Esophagus muscularis mucosa (tissue), 4 donors: ENCODE data around the gene RALA. TPM values are rescaled to one million over a fixed set of nuclear protein-coding genes. Genes with fewer than 3 reads are reported as not detected.

Source experiments
- DNase-seq: peaks from one replicate; pipeline ENCODE4 v3.0.0-alpha.2; 2017; ENCODE audit errors: extremely low spot score
- H3K27ac ChIP-seq, 4 donors: fragments of 200-600 bp; sonication (generic); replicated peaks in 1 of 4; 1 replicate in 3 of 4; 2 replicates in 1 of 4; pipeline ENCODE4 v1.5.1; 2016 to 2019; ENCODE audit warnings: mild to moderate bottlenecking in 1 of 4
- H3K27me3 ChIP-seq, 4 donors: fragments of 200-600 bp; sonication (generic); one replicate each; pipeline versions ENCODE4 v1.5.1 to v1.6.0; 2016 to 2019
- H3K36me3 ChIP-seq, 4 donors: fragments of 200-600 bp; sonication (generic); one replicate each; pipeline ENCODE4 v1.5.1; 2016 to 2019
- H3K4me1 ChIP-seq, 4 donors: fragments of 200-600 bp; sonication (generic); one replicate each; pipeline ENCODE4 v1.5.1; 2016 to 2019
- H3K4me3 ChIP-seq, 4 donors: fragments of 200-600 bp; sonication (generic); 1 replicate in 2 of 4; 2 replicates in 2 of 4; pipeline ENCODE4 v1.5.1; 2016 to 2019; ENCODE audit warnings: mild to moderate bottlenecking in 4 of 4, moderate library complexity in 1 of 4
- H3K9me3 ChIP-seq, 4 donors: fragments of 200-600 bp; sonication (generic); 1 replicate in 3 of 4; 2 replicates in 1 of 4; pipeline ENCODE4 v1.5.1; 2016 to 2019
- EP300 ChIP-seq: sonication (generic); formaldehyde crosslinking; IDR thresholded peaks from one replicate; pipeline ENCODE4 v1.6.1; 2017; ENCODE audit warnings: antibody characterized with exemption
- POLR2A ChIP-seq: fragments of 450-650 bp; IDR thresholded peaks from one replicate; pipeline ENCODE4 v1.6.1; 2017; ENCODE audit warnings: antibody characterized with exemption, moderate library complexity, mild to moderate bottlenecking, low read depth
- POLR2AphosphoS5 ChIP-seq, 2 donors: sonication (generic); formaldehyde crosslinking; IDR thresholded peaks; one replicate each; pipeline ENCODE4 v1.6.1; 2017; ENCODE audit warnings: antibody characterized with exemption in 2 of 2
- WGBS: methylation state at CpG from one replicate; pipeline ENCODE4 v1.1.5; 2018; 5-methylcytosine and 5-hydroxymethylcytosine counted together
- intact Hi-C: fragments of 100-400 bp; cut with DNase I; formaldehyde crosslinking; loops from one replicate; pipeline ENCODE4 v1.15.1; 2023
- total RNA-seq, 4 donors: library from RNA; depleted of rRNA; stranded (reverse); fragments of >200 nt; gene quantifications; one replicate each; pipeline versions ENCODE4 v1.1.0 to v1.2.1, GENCODE V29; 2016
- TF ChIP-seq, protein P1 (sequence below), 3 experiments: fragments of 200-600 bp in 2 of 3; fragments of 450-650 bp in 1 of 3; sonication (generic) in 2 of 3; IDR thresholded peaks; one replicate each; pipeline ENCODE4 v1.5.1; 2017 to 2019; ENCODE audit warnings: antibody characterized with exemption in 3 of 3, mild to moderate bottlenecking in 2 of 3, moderate library complexity in 1 of 3

The RALA gene
- total RNA-seq, 4 donors from 2014 or later = 12.3 to 25.1 (median 19.6) TPM

DNA sequence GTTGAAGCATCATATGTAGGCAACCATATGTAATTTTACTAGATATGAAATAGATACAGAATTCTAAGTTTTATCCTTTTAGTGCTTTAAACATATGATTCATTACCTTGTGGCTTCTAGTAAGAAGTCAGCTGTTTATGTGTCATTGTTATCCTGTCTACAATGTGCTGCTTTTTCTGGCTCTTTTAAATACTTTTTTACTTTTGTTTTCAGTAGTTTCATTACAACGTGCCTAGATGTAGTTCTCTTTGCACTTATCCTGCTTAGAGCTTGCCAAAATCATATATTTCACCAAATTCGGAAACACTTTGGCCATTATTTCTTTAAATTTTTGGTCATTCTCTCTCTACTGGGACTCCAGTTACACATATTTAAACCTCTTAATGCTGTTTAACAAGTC, 30.8 kb upstream of the RALA start:
- 52% methylated on average over 2 of the region's 2 CpGs for WGBS
- TF ChIP-seq, protein P1, sequence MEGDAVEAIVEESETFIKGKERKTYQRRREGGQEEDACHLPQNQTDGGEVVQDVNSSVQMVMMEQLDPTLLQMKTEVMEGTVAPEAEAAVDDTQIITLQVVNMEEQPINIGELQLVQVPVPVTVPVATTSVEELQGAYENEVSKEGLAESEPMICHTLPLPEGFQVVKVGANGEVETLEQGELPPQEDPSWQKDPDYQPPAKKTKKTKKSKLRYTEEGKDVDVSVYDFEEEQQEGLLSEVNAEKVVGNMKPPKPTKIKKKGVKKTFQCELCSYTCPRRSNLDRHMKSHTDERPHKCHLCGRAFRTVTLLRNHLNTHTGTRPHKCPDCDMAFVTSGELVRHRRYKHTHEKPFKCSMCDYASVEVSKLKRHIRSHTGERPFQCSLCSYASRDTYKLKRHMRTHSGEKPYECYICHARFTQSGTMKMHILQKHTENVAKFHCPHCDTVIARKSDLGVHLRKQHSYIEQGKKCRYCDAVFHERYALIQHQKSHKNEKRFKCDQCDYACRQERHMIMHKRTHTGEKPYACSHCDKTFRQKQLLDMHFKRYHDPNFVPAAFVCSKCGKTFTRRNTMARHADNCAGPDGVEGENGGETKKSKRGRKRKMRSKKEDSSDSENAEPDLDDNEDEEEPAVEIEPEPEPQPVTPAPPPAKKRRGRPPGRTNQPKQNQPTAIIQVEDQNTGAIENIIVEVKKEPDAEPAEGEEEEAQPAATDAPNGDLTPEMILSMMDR (IDR thresholded peaks at IDR 0.05) = no peak
- TF ChIP-seq POLR2A (no peak), POLR2AphosphoS5 (IDR thresholded peaks at IDR 0.05) (no peak), EP300 (no peak)
- no peak overlapping the region for H3K27ac ChIP-seq

DNA sequence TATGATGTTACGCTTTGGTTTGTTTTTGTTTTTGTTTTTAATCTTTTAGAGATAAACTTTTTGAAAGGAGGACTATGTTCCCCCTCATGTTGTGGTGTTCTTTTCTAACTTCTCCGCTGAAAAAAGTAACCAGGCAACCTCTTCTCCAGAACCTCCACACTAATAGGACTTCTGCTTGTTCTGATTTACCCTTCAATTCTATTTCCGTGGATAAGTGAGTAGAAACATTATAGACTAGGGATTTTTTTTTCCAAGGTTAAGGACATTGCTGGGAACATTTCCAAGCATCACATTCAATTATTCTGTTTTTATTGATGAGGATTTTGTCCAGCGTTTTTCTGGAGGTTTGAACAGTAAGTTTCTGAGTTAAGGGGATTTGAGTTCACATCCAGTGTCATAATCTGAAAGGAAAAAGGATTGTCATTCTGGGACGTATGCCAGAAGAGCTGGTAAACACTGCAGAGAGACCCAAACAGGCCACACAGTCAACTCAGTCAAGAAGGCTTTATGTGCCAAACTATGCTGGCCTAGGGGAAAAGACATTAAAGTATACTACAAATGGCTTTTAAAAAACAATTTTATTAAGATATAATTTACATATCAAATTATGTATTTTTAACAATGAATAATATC, 28.3 kb upstream of the RALA start:
- H3K4me3 ChIP-seq = no peak overlapping the region
- peaks cover 0 to 6% (median 0%) of the 10 kb centered on the region in 4 donors for H3K4me1 ChIP-seq
- H3K36me3 ChIP-seq = no peaks in the 10 kb centered on the region
- no peak overlapping the region for H3K27ac ChIP-seq
- intact Hi-C loops = no loop called here
- TF ChIP-seq EP300 (no peak), POLR2AphosphoS5 (IDR thresholded peaks at IDR 0.05) (no peak)
- no peaks in the 10 kb centered on the region for H3K27me3 ChIP-seq
- H3K9me3 ChIP-seq = no peaks in the 10 kb centered on the region
- 52% methylated on average over 5 of the region's 5 CpGs for WGBS
- no peak for DNase-seq

More for the DNA sequence above, 30.8 kb upstream of the RALA start:
- no peaks in the 10 kb centered on the region for H3K9me3 ChIP-seq
- H3K36me3 ChIP-seq = no peaks in the 10 kb centered on the region
- intact Hi-C loops = no loop called here
- H3K4me3 ChIP-seq = no peak overlapping the region
- no peak for DNase-seq
- no peaks in the 10 kb centered on the region for H3K27me3 ChIP-seq
- peaks cover 0 to 7% (median 3%) of the 10 kb centered on the region in 4 donors for H3K4me1 ChIP-seq

DNA sequence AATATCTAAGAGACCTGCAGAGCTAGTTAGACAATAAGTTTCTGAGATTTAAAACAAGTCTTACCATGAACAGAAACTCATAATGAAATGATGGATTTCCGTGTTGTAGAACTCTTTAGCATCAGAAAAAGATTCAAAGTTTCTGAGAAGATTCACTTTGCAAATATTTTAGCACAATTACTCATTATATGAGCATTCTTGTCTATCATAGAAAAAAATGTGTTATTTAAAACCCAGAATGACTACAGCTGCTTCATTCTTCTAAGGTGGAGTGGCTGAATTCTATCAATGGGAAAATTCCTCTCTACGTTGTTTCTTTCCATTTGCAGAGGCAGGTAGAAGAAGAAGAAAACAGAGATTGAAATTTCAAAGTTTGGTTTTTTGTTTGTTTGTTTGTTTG, 21.0 kb upstream of the RALA start:
- Histone ChIP-seq H3K27me3 (peaks cover 0 to 2% (median 0%) of the 10 kb centered on the region in 4 donors), H3K4me1 (no peaks in the 10 kb centered on the region), H3K36me3 (no peaks in the 10 kb centered on the region), H3K27ac (no peak overlapping the region), H3K4me3 (no peak overlapping the region), H3K9me3 (no peaks in the 10 kb centered on the region)
- no peak for DNase-seq
- TF ChIP-seq POLR2AphosphoS5 (IDR thresholded peaks at IDR 0.05) (no peak), POLR2A (no peak), EP300 (no peak)
- TF ChIP-seq, protein P1 (IDR thresholded peaks at IDR 0.05) = no peak
- 43% methylated on average over 2 of the region's 2 CpGs for WGBS
- intact Hi-C loops = no loop called here

DNA sequence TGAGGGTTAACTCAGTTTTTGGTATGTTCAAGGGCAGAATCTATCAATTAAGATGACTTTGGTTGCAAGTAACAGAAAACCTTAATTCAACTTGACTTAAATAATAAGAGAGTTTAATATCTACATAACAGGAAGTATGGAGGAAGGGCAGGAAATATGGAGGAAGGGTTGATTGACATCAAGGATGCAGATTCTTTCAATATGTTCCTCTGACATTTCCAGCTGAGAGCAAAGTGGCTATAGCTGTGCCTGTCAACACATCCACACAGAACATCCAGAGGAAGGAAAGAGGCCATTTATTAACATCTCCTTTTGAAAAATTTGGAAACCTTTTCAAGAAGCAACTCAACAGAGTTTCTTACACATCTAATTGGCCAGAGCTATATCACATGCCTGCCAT, 19.4 kb upstream of the RALA start:
- intact Hi-C loops = no loop called here
- Histone ChIP-seq H3K27me3 (peaks cover 0 to 8% (median 2%) of the 10 kb centered on the region in 4 donors), H3K4me1 (peaks cover under 1 to 2% (median 1%) of the 10 kb centered on the region in 4 donors), H3K27ac (no peak overlapping the region), H3K9me3 (no peaks in the 10 kb centered on the region), H3K36me3 (no peaks in the 10 kb centered on the region), H3K4me3 (no peak overlapping the region)
- DNase-seq = no peak
- TF ChIP-seq POLR2AphosphoS5 (IDR thresholded peaks at IDR 0.05) (no peak), POLR2A (no peak), EP300 (no peak)
- TF ChIP-seq, protein P1 (IDR thresholded peaks at IDR 0.05) = no peak

DNA sequence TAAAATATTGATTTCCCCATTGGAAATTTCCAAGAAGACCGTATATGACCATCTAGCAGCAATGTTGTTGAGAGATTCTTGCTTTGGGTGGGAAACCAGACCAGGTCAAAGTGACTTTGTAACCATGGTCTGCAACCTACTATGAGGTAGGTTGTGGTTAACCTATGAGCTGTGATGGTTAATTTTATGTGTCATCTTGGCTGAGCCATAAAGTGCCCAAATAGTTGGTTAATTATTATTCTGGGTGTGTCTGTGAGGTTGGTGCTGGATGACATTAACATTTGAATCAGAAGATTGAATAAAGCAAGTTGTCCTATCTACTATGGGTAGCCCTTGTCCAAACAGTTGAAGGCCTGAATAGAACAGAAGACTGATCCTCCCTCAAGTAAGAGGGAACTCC, 18.3 kb upstream of the RALA start:
- Histone ChIP-seq H3K4me3 (no peak overlapping the region), H3K27ac (no peak overlapping the region), H3K36me3 (no peaks in the 10 kb centered on the region), H3K27me3 (peaks cover 0 to 16% (median 5%) of the 10 kb centered on the region in 4 donors), H3K4me1 (peaks cover 8 to 13% (median 11%) of the 10 kb centered on the region in 4 donors), H3K9me3 (no peaks in the 10 kb centered on the region)
- no peak for DNase-seq
- intact Hi-C loops = no loop called here
- no peak for TF ChIP-seq POLR2A
- no peak for TF ChIP-seq POLR2AphosphoS5 (IDR thresholded peaks at IDR 0.05)
- TF ChIP-seq, protein P1 (IDR thresholded peaks at IDR 0.05) = no peak
- no peak for TF ChIP-seq EP300
- 86% methylated on average over 1 of the region's 1 CpG for WGBS
